NT2/D1 (cell line): ENCODE results near the gene IRF7.

Experiments
- DNase-seq: peaks from one replicate; pipeline ENCODE4 v3.0.0-alpha.2; 2011; ENCODE audit warnings: low read depth, low spot score
- H3K27me3 ChIP-seq: 2 replicates; pipeline ENCODE4 v1.6.0; 2011; ENCODE audit warnings: mild to moderate bottlenecking; ENCODE audit not compliant: insufficient read length, insufficient read depth
- H3K36me3 ChIP-seq: 2 replicates; pipeline ENCODE4 v1.6.1; 2011; ENCODE audit warnings: mild to moderate bottlenecking, low read length, mixed read lengths; ENCODE audit not compliant: insufficient read depth, insufficient read length
- H3K4me1 ChIP-seq: 2 replicates; pipeline ENCODE4 v1.5.1; 2011; ENCODE audit not compliant: insufficient read depth, insufficient read length
- H3K4me3 ChIP-seq: 2 replicates; pipeline ENCODE4 v1.5.1; 2011; ENCODE audit warnings: low read depth; ENCODE audit not compliant: insufficient read length
- H3K9ac ChIP-seq: 2 replicates; pipeline ENCODE4 v1.6.0; 2011; ENCODE audit warnings: low read depth; ENCODE audit not compliant: insufficient read length
- H3K9me3 ChIP-seq: 2 replicates; pipeline ENCODE4 v1.5.1; 2011; ENCODE audit warnings: mild to moderate bottlenecking, low read length; ENCODE audit not compliant: insufficient read depth
- SUZ12 ChIP-seq: IDR thresholded peaks from 2 replicates; pipeline ENCODE4 v1.6.1; 2011; ENCODE audit not compliant: insufficient read length, insufficient read depth; ENCODE audit errors: extremely low read depth
- YY1 ChIP-seq: IDR thresholded peaks from 2 replicates; pipeline ENCODE4 v1.6.1; 2011; ENCODE audit not compliant: insufficient read length, insufficient read depth
- ZNF274 ChIP-seq: IDR thresholded peaks from 2 replicates; pipeline ENCODE4 v1.6.1; 2011; ENCODE audit warnings: mild to moderate bottlenecking, low read depth, low read length

IRF7 gene

DNA sequence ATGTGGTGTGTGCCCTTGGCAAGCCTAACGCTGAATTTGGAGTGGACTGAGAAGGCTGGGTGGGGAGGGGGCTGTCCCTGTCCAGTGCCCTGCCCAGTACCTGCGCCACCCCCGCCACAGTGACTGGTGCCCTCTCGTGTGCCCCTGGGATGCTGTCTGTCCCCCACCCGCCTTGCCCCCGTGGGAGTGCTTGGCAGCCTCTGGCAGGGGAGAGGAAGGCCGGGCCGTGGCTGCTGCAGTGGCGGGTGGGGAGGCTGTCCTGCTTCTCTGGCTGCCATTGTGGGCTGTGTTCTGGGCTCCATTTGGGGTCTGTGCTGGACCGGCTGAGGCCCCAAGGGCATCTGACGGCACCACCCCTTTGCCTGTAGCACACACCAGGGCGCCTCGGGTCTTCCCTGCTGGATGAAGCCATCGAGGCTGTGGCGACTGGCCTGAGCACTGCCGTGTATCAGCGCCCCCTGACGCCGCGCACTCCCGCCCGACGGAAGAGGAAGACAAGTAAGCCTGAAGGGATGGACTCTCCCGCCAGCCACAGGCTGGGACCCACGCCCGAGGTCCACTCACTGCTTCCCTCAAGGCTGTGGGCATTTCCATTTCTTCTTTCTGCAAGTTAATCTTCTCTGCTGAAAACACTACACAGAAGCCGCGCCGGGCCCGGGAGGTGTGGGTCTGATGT lies 17.6 kb downstream of the IRF7 start:
- Histone ChIP-seq H3K4me1 (peaks cover 6% of the 10 kb centered on the region), H3K36me3 (peaks cover 90% of the 10 kb centered on the region), H3K9me3 (no peaks in the 10 kb centered on the region), H3K27me3 (no peaks in the 10 kb centered on the region), H3K4me3 (no peak overlapping the region), H3K9ac (no peak overlapping the region)
- no peak for DNase-seq
- no peak for TF ChIP-seq SUZ12
- TF ChIP-seq YY1, result no peak
- TF ChIP-seq ZNF274, result no peak

GRCh38 chr11:597166-597725 lies 18.5 kb downstream of the IRF7 start:
- no peak overlapping the region for H3K4me3 ChIP-seq
- DNase-seq, result no peak
- peaks cover 91% of the 10 kb centered on the region for H3K36me3 ChIP-seq
- no peaks in the 10 kb centered on the region for H3K27me3 ChIP-seq
- no peaks in the 10 kb centered on the region for H3K9me3 ChIP-seq
- peaks cover 6% of the 10 kb centered on the region for H3K4me1 ChIP-seq
- H3K9ac ChIP-seq, result no peak overlapping the region
- TF ChIP-seq YY1 (no peak), SUZ12 (no peak), ZNF274 (no peak)

DNA sequence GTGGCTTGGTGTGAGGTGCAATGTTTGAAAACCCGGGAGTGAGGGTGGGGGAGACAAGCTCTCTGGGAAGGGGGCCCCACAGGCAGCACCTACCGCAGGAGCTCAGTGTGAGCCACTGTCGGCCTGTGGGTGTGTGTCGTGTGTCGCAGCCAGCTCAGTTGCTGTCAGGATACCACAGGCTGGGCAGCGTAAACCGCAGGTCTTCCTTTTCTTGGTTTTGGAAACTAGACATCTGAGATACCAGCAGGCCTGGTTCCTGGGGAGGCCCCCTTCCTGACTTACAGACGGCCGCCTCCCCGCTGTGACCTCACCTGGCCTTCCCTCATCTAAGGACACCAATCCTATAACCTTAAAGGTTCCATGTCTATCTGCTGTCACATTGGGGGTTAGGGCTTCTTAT lies 19.4 kb downstream of the IRF7 start:
- no peak for DNase-seq
- peaks cover 6% of the 10 kb centered on the region for H3K4me1 ChIP-seq
- H3K4me3 ChIP-seq, result no peak overlapping the region
- no peak overlapping the region for H3K9ac ChIP-seq
- H3K27me3 ChIP-seq, result no peaks in the 10 kb centered on the region
- H3K36me3 ChIP-seq, result peaks cover 90% of the 10 kb centered on the region
- TF ChIP-seq SUZ12 (no peak), YY1 (no peak), ZNF274 (no peak)
- H3K9me3 ChIP-seq, result no peaks in the 10 kb centered on the region

DNA sequence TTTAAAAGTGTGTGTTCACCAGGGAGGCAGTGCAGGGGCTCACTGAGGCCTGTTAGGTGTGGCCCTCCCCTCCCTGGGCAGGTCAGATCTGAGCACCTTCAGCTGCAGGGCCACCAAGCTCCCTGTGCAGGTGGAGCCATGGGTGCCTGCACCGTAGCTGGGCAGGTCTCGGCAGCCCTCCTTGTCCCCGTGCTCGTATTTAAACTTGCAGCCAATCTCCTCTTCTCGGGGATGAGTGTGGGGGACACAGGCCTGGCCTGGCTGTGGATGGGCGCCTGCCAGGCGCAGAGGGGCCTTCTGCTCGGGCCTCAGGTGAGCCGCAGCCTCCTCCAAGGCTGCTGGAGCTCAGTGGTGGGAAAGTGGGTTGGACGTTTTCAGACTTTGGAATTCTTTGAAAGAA lies 20.4 kb downstream of the IRF7 start:
- H3K4me3 ChIP-seq, result no peak overlapping the region
- no peaks in the 10 kb centered on the region for H3K9me3 ChIP-seq
- no peak overlapping the region for H3K9ac ChIP-seq
- H3K36me3 ChIP-seq, result peaks cover 92% of the 10 kb centered on the region
- no peaks in the 10 kb centered on the region for H3K27me3 ChIP-seq
- TF ChIP-seq SUZ12, result no peak
- no peak for TF ChIP-seq ZNF274
- TF ChIP-seq YY1, result no peak
- peaks cover 6% of the 10 kb centered on the region for H3K4me1 ChIP-seq
- no peak for DNase-seq

DNA sequence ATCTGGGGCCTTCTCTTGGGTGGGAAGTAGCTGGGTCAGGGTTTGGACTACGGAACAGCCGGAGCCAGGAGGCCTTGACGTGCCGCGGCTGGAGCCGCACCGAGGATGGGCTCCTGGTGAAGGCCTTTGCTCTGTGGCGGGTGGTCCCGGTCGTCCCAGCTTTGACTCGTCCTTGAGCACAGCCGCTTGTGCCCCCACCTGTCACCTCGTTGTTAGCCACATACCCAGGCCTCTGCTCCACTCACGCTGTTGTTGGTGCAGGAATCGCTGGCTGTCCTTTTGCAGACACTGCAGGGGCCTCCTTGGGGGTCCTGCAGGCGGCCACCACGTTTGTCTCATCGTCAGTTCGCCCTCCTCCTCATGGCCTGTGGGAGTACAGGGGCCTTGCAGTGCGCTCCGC lies 22.4 kb downstream of the IRF7 start:
- no peak overlapping the region for H3K9ac ChIP-seq
- H3K4me3 ChIP-seq, result no peak overlapping the region
- TF ChIP-seq YY1 (no peak), SUZ12 (no peak), ZNF274 (no peak)
- no peaks in the 10 kb centered on the region for H3K27me3 ChIP-seq
- peaks cover 6% of the 10 kb centered on the region for H3K4me1 ChIP-seq
- no peak for DNase-seq
- H3K36me3 ChIP-seq, result peaks cover 96% of the 10 kb centered on the region
- no peaks in the 10 kb centered on the region for H3K9me3 ChIP-seq

GRCh38 chr11:592918-593317 lies 22.8 kb downstream of the IRF7 start:
- no peak for DNase-seq
- no peak for TF ChIP-seq SUZ12
- TF ChIP-seq YY1, result no peak
- TF ChIP-seq ZNF274, result no peak
- Histone ChIP-seq H3K4me1 (peaks cover 6% of the 10 kb centered on the region), H3K36me3 (peaks cover 95% of the 10 kb centered on the region), H3K4me3 (no peak overlapping the region), H3K27me3 (no peaks in the 10 kb centered on the region), H3K9ac (no peak overlapping the region), H3K9me3 (no peaks in the 10 kb centered on the region)

GRCh38 chr11:592501-592900 lies 23.2 kb downstream of the IRF7 start:
- Histone ChIP-seq H3K9ac (no peak overlapping the region), H3K36me3 (peaks cover 95% of the 10 kb centered on the region), H3K4me3 (no peak overlapping the region), H3K27me3 (no peaks in the 10 kb centered on the region), H3K4me1 (peaks cover 3% of the 10 kb centered on the region), H3K9me3 (no peaks in the 10 kb centered on the region)
- TF ChIP-seq YY1 (no peak), ZNF274 (no peak), SUZ12 (no peak)
- no peak for DNase-seq
